Amygdala (tissue), 56 donors: ENCODE measurements around the gene FBLN2.

Experiments
- DNase-seq, 56 donors: peaks; one replicate each; lab custom pipeline; 2025; lab: John Stamatoyannopoulos, UW

Gene FBLN2

DNA sequence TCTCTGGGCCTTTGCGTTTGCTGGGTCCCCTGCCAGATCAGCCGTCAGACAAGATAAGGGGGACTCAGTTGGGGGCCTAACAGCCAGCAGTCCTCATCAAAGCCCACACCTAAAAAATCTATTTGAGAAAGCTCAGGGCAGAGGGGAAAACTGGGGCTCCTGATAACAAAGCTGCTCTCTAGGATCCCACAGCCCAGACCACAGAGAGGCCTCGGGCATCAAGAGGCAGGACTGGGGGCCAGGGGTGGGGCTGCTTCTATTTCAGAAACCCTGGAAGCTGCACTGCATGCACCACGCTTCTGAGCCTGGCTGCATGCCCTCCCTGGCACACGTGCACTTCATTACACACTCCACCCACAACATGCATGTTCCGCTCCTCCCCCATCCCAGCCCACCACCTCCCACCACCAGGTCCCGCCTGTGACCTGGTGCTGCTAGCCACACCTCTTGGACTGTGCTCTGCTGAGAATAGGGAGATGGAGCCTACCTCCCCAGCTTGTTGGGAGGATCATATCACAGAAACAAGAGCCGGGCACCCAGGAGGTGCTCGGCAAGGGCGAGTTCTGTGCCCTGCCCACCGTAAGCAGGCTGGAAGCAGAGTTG lies 26.6 kb downstream of the FBLN2 start:
- DNase-seq = no peak

GRCh38 chr3:13577181-13578121 lies 28.5 kb downstream of the FBLN2 start:
- DNase-seq = no peak

GRCh38 chr3:13578251-13578650 lies 29.3 kb downstream of the FBLN2 start:
- no peak for DNase-seq

GRCh38 chr3:13579063-13579462 lies 30.1 kb downstream of the FBLN2 start:
- DNase-seq = no peak

DNA sequence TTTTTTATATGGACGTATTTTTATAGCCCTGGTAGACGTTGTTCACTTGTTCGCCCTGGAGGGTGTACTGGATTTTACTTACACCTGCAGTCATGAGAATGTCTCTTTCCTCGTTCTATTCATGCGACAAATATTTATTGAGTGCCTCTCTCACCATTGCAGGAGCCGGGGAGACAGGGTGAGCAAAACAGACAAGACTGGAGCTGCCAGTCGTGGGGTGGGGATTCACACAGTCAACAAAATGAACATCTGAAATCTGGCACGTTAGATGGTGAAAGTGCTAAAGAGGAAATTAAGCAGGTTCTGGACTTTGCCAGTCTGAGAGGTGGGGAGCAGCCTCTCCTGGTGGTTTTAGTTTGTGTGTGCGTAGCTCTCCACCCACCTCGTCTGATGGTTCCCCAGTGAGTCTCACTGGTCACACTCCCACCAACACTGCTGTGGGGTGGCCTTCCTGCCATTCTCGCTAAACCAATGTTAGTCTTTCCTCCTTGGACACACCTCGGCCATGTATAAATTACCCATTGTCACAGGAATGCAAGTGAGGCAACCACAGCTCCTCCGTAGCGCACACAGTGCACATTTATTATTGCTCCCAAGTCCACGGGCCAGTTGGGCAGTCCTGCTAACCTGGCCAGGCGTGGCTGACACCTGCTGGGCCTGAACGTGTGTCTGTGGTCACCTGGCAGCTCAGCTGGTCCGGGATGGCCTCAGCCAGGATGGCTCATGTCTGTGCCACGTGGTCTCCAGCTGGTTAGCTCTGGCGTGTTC lies 31.5 kb downstream of the FBLN2 start:
- no peak for DNase-seq

GRCh38 chr3:13581485-13582365 lies 32.8 kb downstream of the FBLN2 start:
- no peak for DNase-seq

DNA sequence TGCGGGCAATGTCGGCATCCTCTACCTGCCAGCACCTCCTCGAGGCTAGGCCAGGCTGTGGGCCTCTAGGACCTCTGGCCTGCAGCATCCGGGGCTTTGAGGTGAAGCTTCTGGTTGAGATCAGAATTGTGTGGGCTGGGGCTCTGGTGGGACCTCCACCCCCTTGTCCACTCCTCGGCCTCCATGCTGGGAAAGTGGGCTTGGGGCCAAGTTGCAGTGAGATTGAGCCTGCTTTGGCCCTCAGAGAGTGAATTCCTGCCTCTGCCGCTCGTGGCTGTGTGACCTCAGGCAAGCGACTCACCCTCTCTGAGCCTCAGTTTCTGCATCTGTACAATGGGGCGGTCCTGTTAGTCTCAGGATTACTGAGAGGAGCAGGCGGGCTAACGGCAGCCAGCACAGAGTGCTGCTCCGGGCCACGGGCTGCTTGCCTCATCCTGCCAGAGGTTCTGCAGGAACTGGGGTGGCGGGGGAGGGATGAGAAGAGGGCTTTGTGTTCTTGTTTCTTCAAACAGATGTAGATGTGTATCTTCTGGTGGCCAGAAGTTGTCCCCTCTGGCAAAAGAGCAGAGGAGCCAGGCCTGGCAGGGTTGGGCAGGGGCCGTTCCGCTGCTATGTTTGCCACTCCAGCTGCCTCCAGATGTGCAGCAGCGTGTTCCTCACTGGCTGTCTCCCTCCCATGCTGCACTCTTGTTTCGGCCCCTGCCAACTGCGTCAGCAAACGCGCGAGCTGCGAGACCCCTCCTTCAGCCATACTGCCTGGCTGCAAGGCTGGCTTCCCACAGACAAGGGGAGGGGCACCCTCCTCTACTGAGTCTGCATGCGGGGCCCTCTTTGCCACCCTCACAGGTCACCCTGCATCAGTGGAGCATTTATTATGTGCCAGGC lies 33.7 kb downstream of the FBLN2 start:
- DNase-seq = no peak

DNA sequence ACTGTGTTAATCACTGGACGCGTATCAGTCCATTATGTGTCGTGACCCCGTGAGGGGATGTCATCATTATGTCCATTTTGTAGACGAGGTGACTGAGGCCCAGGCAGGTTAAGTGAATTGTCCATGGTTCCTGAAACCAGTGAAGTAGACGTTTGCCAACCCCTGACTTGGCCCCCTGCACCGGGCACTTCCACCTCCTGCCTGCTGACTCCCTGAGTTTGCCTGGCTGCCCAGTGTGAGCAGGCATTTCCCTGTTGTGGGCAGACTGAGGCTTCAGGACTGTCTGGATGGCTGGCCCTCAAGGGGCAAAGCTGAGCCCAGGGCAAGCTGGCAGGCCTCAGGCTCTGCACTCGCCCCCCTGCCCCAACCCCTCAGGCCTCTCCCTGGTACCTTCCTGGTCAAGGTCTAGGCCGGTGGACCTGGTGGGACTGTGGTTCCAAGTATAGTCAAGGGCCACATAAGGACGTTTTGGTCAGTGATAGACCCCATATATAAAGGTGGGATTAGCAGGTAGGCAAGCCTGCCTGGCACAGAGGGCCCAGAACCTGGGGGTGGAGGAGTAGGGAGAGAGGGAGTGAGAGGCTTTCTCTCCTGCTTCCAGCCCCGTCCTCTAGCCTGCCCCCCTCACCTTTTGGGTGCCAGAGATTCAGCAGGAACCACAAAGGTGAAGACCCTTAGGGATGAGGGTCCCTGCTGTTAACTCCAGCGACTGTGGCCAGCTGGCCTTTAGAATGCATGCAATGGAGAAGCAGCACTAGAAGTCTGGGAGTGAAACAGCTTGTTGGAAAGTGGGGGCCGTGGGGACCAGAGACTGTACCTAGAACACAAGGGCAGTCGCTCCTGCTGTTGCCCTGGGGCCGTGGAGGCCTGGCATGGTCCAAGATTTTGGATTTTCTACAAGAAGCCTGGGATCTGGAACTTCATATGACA lies 34.6 kb downstream of the FBLN2 start:
- no peak for DNase-seq

DNA sequence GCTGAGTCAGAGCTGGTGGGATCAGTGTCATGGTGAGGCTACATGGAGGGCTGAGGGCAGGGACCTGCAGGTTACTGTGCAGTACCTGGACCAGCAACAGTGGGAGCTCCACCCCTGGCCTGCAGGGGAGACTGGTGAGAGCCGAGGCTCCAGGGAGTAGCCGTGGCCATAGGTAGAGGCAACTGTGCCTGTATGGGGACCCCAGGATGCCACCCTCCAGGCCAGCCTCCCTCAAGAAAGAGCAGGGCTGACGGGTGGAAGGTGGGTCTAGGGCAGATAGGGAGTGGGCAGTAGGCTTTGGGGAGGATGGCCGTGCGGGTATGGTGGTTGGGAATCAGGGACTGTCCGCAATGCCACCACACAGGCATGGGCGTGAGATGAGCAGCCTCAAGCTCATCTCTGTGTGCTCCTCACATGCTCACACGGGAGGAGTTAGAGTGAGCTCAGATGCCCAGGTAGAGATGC lies 35.5 kb downstream of the FBLN2 start:
- DNase-seq = no peak

- DNase-seq = no peak
Observed at GRCh38 chr3:13584901-13585300, 36.0 kb downstream of the FBLN2 start.

DNA sequence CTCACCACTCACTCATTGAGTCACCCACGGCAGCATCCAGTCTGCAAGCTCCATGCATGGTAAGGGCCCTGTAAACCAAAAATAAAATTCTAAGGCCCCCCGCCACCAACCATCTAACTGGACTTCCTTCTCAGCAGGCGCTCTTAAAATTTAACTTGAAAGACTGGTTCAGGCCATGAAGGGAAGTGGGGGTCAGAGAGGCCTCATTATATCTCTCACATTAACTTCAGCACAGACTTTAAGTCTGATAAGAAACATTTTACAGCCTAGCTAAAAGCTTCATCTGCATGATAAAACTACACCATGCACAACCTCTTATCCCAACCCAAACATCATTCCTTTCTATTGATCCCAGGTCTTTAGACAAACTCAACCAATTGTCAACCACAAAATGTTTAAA lies 38.5 kb downstream of the FBLN2 start:
- no peak for DNase-seq

DNA sequence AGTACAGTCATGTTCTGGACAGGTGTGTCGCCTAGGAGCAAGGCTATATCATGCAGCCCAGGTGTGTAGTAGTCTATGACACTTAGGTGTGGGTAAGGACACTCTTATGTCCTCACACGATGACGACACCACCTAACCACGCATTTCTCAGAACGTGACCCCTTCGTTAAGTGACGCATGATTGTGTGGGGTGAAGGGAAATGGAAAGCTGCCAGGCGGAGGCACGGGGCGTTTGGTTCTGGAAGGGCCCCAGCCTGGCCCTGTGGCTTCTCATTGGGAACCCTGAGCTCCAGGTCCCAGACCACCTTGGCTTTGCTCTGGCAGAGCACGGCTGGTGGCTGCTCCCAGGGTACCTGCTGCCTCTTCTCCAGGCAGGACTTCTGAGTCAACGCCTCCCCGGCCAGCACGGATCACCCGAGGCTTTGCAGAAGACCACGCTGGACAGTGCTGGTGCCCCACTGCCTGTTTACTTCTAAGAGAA lies 39.3 kb downstream of the FBLN2 start:
- no peak for DNase-seq

- no peak for DNase-seq
Observed at GRCh38 chr3:13588993-13589392, 40.1 kb downstream of the FBLN2 start.

DNA sequence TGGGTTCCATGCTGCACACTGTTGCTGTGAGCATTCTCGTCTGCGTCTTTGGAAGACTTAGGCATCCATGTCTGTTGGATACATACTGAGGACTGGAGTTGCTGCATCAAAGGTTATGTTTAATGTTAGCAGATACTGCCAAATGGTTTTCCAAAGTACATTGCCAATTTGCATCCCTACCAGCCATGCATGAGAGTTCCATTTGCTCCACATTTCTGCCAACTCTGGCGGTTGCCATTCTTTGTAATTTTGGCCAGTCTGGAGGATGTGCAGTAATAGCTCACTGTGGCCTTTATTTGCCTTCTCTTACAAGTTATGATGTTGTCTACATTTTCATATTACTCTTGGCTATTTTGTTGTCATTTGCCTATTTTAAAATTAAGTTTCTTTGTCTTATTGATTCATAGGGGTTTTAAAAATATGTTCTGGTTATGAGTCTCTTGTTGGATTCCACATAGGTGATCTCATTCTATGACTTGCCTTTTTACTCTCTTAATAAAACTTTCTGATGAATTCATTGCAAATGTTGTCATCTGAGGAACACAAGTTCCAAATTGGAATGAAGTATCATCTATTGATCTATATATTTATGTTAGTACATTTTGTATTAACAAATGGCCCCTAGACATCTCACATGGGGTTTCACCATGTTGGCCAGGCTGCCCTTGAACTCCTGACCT lies 42.1 kb downstream of the FBLN2 start:
- DNase-seq = no peak

DNA sequence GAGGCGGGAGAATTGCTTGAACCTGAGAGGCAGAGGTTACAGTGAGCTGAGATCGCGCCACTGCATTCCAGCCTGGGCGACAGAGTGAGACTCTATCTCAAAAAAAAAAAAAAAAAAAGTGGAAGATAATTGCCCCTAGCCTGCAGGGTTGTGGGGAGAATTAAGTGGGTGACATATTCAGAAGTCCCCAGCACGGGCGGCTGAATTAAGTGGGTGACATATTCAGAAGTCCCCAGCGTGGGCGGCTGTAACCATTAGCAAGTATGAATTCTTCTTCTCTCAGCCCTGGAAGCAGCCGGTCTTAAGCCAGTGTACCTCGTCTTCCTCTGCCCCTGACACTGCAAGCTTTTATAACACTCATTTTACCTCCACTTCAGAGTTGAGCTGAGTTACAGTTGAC lies 44.7 kb downstream of the FBLN2 start:
- DNase-seq = no peak

DNA sequence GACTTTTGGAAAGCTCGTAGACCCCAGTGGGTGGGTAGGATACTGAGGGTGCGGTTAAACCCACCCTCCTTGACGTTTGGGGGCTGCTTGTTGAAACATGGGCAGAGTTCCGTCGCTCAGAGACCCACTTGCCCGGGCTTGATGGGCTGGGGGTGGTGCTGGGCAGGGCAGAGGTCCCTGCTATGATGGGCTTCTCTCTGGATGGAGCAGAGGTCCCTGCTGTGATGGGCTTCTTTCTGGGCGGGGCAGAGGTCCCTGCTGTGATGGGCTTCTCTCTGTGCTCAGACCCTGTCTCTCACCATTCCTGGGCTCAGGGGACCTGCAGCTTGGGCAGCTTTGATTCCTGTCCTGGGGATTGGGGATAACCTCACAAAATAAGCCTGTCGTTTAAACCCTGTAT lies 45.2 kb downstream of the FBLN2 start:
- DNase-seq = no peak

DNA sequence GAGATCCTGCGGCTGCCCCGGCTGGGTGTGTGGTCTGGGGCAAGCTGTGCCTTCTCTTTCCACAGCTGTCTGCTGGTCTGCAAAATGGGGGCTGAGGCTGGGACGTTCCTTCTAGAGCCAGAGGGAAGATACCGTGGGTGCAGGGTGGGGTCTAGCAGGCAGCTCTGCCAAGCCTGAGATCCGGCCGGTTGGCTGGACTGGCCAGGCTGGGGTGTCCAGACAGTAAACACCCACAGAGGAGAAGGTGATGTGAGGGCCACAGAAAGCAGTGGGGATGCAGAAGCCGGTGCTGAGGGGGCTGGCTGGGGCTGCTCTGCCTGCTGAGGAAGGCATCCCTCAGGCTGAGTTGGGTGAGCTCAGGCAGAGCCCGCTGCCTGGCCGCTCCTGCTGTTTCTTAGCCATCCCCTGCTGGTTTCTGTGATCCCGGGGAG lies 46.1 kb downstream of the FBLN2 start:
- no peak for DNase-seq
